Measurements from ENCODE around the gene GTF3C5.
"Not testable (repeated sequence)": the region's sequence is repeated elsewhere in the genome, so short reads cannot be mapped to it uniquely, and the experiment has no call there.

Gene GTF3C5

DNA sequence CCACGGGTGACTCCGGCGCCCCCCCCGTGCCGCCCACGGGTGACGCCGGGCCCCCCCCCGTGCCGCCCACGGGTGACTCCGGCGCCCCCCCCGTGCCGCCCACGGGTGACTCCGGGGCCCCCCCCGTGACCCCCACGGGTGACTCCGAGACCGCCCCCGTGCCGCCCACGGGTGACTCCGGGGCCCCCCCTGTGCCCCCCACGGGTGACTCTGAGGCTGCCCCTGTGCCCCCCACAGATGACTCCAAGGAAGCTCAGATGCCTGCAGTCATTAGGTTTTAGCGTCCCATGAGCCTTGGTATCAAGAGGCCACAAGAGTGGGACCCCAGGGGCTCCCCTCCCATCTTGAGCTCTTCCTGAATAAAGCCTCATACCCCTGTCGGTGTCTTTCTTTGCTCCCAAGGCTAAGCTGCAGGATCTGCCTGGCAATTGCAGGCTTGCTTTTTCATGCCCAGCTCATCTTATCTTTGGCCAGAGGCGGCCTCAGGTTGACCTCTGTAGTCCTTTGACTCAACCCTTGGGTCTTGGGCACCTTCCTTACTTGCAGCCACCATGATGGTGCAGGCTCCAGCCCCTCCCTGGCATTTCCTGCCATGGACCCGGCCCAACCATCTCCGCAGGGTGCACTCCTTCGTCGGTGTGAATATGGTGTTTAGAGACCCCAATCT is 40.8 kb downstream of the GTF3C5 start:
- no peak for DNase-seq (ENCODE audit: low spot score)

DNA sequence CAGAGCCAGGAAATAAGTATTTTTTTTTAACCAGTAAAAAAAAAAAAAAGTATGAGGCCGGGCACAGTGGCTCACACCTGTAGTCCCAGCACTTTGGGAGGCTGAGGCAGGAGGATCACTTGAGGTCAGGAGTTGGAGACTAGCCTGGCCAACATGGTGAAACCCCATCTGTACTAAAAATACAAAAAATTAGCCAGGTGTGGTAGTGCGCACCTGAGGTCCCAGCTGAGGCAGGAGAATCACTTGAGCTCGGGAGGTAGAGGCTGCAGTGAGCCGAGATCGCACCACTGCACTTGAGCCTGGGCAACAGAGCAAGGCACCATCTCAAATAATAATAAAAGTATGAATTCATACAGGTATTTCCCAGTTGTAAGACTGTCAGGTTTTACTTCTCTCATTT is 41.4 kb downstream of the GTF3C5 start:
- DNase-seq (ENCODE audit: low spot score), result not testable (repeated sequence)

GRCh38 chr9:133073086-133074014 is 42.6 kb downstream of the GTF3C5 start:
- DNase-seq (ENCODE audit: low spot score), result no peak

- DNase-seq (ENCODE audit: low spot score), result no peak
These were observed 43.4 kb downstream of the GTF3C5 start for GRCh38 chr9:133074111-133074651.

DNA sequence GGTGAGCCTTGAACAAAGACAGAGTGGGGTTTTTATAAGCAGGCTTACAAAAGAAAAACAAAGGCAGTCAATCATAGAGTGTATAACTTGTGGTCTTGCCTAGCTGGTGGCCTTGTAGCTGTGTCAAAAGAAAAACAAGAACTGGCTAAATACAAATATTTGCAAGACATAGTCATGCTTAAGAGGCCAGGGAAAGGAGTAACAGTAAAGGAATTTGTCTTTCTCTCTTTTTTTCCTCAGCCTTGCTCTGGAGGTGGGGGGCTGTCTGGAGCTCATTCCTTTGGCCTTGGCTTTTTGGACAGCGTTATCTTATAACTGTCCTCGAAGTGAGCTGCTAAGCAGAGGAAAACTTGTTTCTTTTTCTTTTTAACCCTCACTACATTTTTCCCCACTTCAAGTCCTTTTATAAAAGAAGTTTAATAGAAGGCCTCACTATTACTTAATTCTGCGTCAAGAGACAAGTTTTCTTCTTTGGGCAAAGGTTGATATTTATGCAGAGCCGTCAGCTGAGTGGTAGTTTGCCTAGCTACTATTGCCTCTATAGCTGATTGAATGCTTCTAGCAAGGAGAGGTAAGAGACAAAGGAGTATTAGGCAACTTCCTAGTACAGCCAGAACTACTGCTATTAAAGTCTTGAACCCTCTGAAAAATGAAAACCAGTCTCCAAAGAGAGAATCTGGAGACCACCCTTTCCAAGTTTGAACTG is 45.3 kb downstream of the GTF3C5 start:
- no peak for DNase-seq (ENCODE audit: low spot score)

DNA sequence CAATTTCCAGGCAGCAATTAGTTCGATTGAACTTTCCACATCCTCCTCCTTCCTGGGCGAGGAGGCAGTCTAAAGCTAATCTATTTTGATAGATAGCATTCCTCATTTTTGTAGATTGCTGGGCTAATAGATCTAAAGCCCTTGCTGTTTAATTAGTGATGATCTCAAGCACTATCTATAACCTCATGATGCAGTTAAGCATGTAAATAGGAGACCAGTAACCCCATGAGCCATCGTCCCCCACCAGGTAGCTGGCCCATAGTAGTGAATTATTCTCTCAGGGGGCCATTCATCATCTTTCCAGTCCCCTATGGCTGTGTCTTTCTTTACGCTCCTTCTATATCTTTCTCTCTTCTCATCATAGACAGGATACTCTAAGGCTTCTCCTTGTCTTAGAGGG is 45.9 kb downstream of the GTF3C5 start:
- DNase-seq (ENCODE audit: low spot score), result no peak

GRCh38 chr9:133078486-133078885 is 47.7 kb downstream of the GTF3C5 start:
- DNase-seq (ENCODE audit: low spot score), result no peak

- no peak for DNase-seq (ENCODE audit: low spot score)
These were observed 49.4 kb downstream of the GTF3C5 start for GRCh38 chr9:133080161-133080560.

- DNase-seq (ENCODE audit: low spot score), result not testable (repeated sequence)
These were observed 50.3 kb downstream of the GTF3C5 start for GRCh38 chr9:133080786-133081779.

DNA sequence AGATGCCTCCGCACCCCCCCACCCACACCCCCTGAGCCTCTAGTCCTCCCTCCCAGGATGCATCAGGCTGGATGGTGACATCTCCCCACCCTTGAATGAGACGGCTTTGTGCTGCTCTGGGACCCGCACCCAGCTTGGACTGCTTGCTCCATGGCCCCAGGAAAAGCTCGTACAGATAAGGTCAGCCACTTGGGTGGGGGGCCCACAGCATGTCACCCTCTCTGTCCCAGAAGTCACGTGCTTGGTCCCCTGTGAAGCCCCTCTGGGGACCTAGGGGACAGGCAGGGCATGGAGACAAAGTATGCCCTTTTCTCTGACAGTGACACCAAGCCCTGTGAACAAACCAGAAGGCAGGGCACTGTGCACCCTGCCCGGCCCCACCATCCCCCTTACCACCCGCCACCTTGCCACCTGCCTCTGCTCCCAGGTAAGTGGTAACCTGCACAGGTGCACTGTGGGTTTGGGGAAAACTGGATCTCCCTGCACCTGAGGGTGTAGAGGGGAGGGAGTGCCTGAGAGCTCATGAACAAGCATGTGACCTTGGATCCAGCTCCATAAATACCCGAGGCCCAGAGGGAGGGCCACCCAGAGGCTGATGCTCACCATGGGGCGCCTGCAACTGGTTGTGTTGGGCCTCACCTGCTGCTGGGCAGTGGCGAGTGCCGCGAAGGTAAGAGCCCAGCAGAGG is 51.3 kb downstream of the GTF3C5 start:
- not testable (repeated sequence) for DNase-seq (ENCODE audit: low spot score)

DNA sequence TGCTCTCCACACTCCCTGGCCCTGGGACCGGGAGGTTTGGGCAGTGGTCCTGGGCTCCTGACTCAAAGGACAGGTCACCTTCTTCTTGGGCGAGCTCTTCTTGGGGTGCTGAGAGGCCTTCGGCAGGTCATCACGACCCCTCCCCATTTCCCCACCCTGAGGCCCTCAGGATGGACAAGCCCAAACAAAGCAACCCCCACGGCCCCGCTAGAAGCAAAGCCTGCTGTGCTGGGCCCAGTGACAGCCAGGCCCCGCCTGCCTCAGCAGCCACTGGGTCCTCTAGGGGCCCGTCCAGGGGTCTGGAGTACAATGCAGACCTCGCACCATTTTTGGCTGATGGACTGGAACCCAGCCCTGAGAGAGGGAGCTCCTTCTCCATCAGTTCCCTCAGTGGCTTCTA is 52.9 kb downstream of the GTF3C5 start:
- DNase-seq (ENCODE audit: low spot score), result not testable (repeated sequence)

- not testable (repeated sequence) for DNase-seq (ENCODE audit: low spot score)
These were observed 55.5 kb downstream of the GTF3C5 start for GRCh38 chr9:133086212-133086860.

GRCh38 chr9:133086894-133087293 is 56.1 kb downstream of the GTF3C5 start:
- no peak for DNase-seq (ENCODE audit: low spot score)

DNA sequence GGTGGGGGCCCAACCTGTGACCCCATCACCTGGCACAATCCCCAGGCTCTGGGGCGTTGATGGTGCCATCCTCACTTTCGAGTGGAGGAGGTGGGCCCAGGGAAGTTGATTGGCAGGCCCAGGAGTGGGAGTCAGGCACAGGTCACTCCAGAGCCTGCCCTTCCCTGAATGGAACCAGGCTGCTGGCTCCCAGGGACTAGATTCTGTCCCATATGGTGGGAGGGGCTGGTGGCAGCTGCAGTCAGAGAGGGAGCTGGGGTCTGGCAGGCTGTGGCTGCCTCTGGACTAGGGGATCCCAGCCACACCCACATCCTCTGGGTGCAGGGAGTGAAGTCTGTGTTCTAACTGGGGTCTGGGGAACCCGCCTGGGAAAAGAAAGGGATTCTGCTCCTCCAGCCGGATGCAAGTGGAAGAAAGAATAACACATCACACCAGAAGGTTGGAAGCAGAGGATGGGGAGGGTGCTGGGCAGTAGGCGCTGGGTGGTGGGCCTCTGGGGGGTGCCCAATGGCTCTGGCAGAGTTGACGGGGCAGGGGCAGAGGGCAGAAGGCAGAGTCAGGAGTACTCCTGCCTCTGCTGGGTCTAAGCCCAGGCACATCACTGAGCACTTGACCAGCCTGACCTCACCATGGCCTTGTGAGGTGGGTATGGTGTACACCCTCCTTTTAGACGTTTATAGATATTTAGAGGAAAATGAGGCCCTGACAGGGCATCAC is 56.8 kb downstream of the GTF3C5 start:
- no peak for DNase-seq (ENCODE audit: low spot score)

- no peak for DNase-seq (ENCODE audit: low spot score)
These were observed 57.5 kb downstream of the GTF3C5 start for GRCh38 chr9:133088146-133088750.

DNA sequence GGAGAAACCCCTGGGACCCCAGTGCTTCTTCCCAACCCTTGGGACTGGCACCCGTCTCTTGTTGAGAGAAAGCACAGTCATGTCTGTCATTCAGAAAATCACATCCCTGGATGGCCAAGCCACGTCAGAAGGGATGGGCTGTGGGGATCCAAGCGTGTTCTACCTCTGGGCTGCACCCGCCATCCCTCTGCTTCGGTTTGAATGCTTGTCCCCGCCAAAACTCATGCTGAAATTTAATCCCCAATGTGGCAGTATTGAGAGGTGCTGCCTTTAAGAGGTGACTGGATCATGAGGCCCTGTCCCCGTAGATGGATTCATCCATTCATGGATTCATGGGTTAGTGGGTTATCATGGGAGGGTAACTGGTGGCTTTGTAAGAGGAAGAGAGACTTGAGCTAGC is 58.0 kb downstream of the GTF3C5 start:
- no peak for DNase-seq (ENCODE audit: low spot score)

DNA sequence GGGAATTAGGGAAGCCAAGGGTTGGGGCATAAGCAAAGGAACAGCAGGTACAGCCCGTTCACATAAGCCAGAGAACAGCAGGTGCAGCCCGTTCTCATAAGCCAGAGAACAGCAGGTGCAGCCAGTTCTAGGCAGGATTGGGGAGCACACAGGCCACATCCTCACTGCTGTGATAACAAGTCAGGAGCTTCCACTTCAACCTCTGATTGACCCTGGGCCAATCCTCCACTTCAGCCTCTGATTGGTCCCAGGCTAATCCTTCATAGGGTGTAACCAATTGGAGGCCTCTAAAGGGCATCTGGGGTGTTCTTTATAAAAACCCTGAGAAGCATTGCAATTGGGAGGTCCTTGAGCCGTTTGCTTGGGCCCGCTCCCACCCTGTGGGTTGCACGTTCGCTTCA is 58.5 kb downstream of the GTF3C5 start:
- peak; percentile 9 for DNase-seq (ENCODE audit: low spot score)

DNA sequence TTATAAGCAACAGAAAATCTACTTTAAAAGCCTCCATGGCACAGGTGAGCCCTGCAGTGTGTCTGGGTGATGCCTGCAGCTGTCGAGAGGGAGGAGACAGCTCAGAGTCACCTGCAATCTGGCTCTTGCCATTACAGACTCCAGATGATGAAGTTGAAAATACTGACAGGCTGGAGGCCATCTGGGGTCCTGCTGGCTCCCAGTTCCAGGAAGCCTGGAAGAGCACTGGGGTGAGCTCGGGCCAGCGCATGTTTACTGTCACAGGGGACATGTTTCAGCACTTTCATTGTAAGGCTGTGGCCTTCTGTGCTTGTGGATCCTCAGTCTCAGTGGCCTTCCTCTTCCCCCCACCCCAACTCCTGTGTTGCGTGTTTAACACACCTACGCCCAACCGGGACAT is 59.4 kb downstream of the GTF3C5 start:
- no peak for DNase-seq (ENCODE audit: low spot score)
